AG04449 (cell line): ENCODE data around the gene GNAI3.

ENCODE experiments used
- CTCF ChIA-PET: fragments of 350-600 bp; formaldehyde crosslinking; extraction: SDS; loops from one replicate; lab custom pipeline; 2021; ENCODE audit warnings: antibody characterized with exemption; lab: Yijun Ruan, JAX
- POLR2A ChIA-PET: fragments of 400-600, 350-600 bp; formaldehyde crosslinking; extraction: SDS; loops from one replicate; lab custom pipeline; 2020; ENCODE audit warnings: antibody characterized with exemption, inconsistent platforms; lab: Yijun Ruan, JAX
- DNase-seq: peaks from one replicate; pipeline ENCODE4 v3.0.0-alpha.2; 2010; ENCODE audit warnings: low read depth, low spot score
- H3K4me3 ChIP-seq: 2 replicates; pipeline ENCODE4 v1.5.1; 2011; ENCODE audit warnings: low read depth, mild to moderate bottlenecking, control low read depth, low read length
- TF ChIP-seq, protein P1 (sequence below): IDR thresholded peaks from one replicate; pipeline ENCODE4 v1.5.1; 2011; ENCODE audit warnings: mild to moderate bottlenecking, moderate library complexity, low read length, control low read depth, inconsistent platforms; ENCODE audit not compliant: insufficient read depth; ENCODE audit errors: missing control alignments

GNAI3 gene

DNA sequence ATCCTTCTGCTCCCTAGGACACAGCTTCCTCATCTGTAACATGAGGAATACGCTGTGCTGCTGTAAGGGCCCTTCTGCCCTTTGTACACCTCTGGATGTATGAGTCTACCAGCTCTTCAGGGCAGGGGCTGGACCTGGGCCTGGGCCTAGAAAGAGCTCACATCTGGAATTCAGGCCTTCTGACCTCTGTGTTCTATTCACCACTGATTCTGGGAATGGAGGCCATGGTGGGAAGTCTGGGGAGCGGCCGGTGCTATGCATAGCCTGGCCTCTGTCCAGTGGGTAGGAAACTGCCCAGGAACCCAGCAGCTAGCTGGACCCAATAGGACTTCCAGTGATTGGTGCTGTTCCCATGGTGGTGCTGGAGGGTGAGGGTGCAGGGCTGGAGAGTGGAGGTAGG is 19.7 kb upstream of the GNAI3 start:
- DNase-seq, result no peak
- ChIA-PET CTCF (interaction anchor here (0.8 to 26.3 kb wide), 7 partner anchors 15 to 252 kb away, joined by 3 to 2790 read pairs (median 4); partner anchors contain the start of genes AMIGO1, ATXN7L2, CYB561D1 and GPR61), POLR2A (no interaction called here)
- no peak overlapping the region for H3K4me3 ChIP-seq
- TF ChIP-seq, protein P1, sequence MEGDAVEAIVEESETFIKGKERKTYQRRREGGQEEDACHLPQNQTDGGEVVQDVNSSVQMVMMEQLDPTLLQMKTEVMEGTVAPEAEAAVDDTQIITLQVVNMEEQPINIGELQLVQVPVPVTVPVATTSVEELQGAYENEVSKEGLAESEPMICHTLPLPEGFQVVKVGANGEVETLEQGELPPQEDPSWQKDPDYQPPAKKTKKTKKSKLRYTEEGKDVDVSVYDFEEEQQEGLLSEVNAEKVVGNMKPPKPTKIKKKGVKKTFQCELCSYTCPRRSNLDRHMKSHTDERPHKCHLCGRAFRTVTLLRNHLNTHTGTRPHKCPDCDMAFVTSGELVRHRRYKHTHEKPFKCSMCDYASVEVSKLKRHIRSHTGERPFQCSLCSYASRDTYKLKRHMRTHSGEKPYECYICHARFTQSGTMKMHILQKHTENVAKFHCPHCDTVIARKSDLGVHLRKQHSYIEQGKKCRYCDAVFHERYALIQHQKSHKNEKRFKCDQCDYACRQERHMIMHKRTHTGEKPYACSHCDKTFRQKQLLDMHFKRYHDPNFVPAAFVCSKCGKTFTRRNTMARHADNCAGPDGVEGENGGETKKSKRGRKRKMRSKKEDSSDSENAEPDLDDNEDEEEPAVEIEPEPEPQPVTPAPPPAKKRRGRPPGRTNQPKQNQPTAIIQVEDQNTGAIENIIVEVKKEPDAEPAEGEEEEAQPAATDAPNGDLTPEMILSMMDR, result no peak

GRCh38 chr1:109529881-109530456 is 18.4 kb upstream of the GNAI3 start:
- H3K4me3 ChIP-seq, result no peak overlapping the region
- TF ChIP-seq, protein P1, result no peak
- DNase-seq, result no peak
- ChIA-PET POLR2A (interaction anchor here (0.8 to 1.2 kb wide), 4 partner anchors 18 to 84 kb away, joined by 3 to 4 read pairs (median 4); partner anchors contain the start of genes CYB561D1 and GNAI3), CTCF (interaction anchor here (0.7 to 26.3 kb wide), 10 partner anchors 13 to 702 kb away, joined by 3 to 2790 read pairs (median 5); partner anchors contain the start of genes AMIGO1, ATXN7L2, CYB561D1 and GPR61)

GRCh38 chr1:109530457-109531087 is 17.8 kb upstream of the GNAI3 start:
- CTCF ChIA-PET, result interaction anchor here (0.7 to 26.3 kb wide), 10 partner anchors 13 to 702 kb away, joined by 3 to 2790 read pairs (median 5); partner anchors contain the start of genes AMIGO1, ATXN7L2, CYB561D1 and GPR61
- POLR2A ChIA-PET, result interaction anchor here (0.8 to 2.8 kb wide), 4 partner anchors 34 to 85 kb away, joined by 3 to 9 read pairs (median 4); partner anchors contain the start of gene CYB561D1
- no peak for DNase-seq
- no peak overlapping the region for H3K4me3 ChIP-seq
- TF ChIP-seq, protein P1, result no peak

DNA sequence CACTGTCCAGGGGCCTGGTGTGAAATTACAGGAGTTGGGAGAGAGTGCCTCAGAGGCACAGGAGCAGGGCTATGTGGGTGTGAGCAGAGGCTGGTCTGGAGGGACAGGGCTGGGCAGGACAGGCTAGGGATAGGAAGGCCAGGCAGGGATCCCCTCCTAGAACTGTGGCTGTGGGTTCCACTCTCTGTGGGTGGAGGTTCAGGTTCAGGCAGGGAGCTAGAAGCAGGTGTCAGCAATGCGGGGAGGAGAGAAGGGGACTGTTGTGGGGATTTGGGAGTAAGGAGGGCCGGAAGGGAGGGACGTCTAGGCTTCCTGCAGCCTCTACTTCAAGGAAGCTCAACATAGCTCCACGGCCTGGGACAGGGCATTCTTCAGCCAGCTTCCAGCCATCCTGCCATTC is 17.0 kb upstream of the GNAI3 start:
- ChIA-PET POLR2A (interaction anchor here (2.8 kb wide), 1 partner anchor 41 kb away, joined by 9 read pairs; no protein-coding TSS in a partner anchor), CTCF (interaction anchor here (0.6 to 26.3 kb wide), 52 partner anchors 8 to 443 kb away, joined by 3 to 2790 read pairs (median 7); partner anchors contain the start of genes AMIGO1, AMPD2, ATXN7L2 and CYB561D1)
- no peak for DNase-seq
- TF ChIP-seq, protein P1, result no peak
- no peak overlapping the region for H3K4me3 ChIP-seq

- no peak for DNase-seq
Measured at GRCh38 chr1:109531826-109532364, 16.5 kb upstream of the GNAI3 start.

More at GRCh38 chr1:109531826-109532364, 16.5 kb upstream of the GNAI3 start:
- TF ChIP-seq, protein P1, result no peak
- ChIA-PET POLR2A (interaction anchor here (0.8 to 2.8 kb wide), 2 partner anchors 34 to 42 kb away, joined by 3 to 9 read pairs; no protein-coding TSS in a partner anchor), CTCF (interaction anchor here (0.6 to 26.3 kb wide), 84 partner anchors 9 to 636 kb away, joined by 3 to 2790 read pairs (median 5); partner anchors contain the start of genes AHCYL1, AMIGO1, AMPD2 and ATXN7L2)
- no peak overlapping the region; the same call in 1 of the 2 replicates for H3K4me3 ChIP-seq
